ENCODE results near the gene GALK2. TPM values are rescaled to one million over a fixed set of nuclear protein-coding genes. Genes with fewer than 3 reads are reported as not detected.

Gene GALK2
- total and polyA plus RNA-seq, 2 of the 8 experiments (the other 6 are each of a cell fraction or from before 2014, with no cell fraction given) = 8.7 to 16.1 TPM

GRCh38 chr15:49320351-49320750, 150.3 kb downstream of the GALK2 start:
- Histone ChIP-seq H3K9ac (replicated peaks in 1 of 4; ENCODE audit: extremely low read depth in 1 of 4, low read depth in 3 of 4, low read length in 3 of 4) (no peak overlapping the region), H4K91ac (replicated peaks; ENCODE audit: insufficient read length, low read length) (no peak overlapping the region), H3K79me2 (ENCODE audit: control insufficient read depth in 1 of 2, insufficient read depth in 2 of 2, low read length in 2 of 2) (no peaks in the 10 kb centered on the region), H2BK20ac (ENCODE audit: low read length) (no peak overlapping the region), H4K20me1 (replicated peaks in 1 of 2; ENCODE audit: control insufficient read depth in 1 of 2, insufficient read depth in 2 of 2, low read length in 2 of 2) (no peaks in the 10 kb centered on the region), H3K36me3 (ENCODE audit: control insufficient read depth in 2 of 4, insufficient read depth in 4 of 4, low read length in 3 of 4) (peaks cover 0 to 3% (median 0%) of the 10 kb centered on the region in 4 experiments; a peak in 1 of 8 replicates), H4K8ac (ENCODE audit: extremely low read depth, insufficient read depth, low read length) (no peak overlapping the region), H3K14ac (ENCODE audit: insufficient read length) (no peak overlapping the region), H3K79me1 (ENCODE audit: low read depth, low read length) (no peaks in the 10 kb centered on the region), H2AK5ac (ENCODE audit: low read depth, low read length) (no peak overlapping the region), H3K23me2 (ENCODE audit: low read depth, low read length) (no peaks in the 10 kb centered on the region), H3K4me2 (ENCODE audit: insufficient read depth in 1 of 2, low read depth in 2 of 2, low read length in 2 of 2) (no peak overlapping the region), H3K4ac (replicated peaks; ENCODE audit: insufficient read length, low read depth, low read length) (no peak overlapping the region), H3K9me3 (ENCODE audit: insufficient read depth in 2 of 2, low read depth in 1 of 2, low read length in 1 of 2) (no peaks in the 10 kb centered on the region), H2BK12ac (ENCODE audit: low read depth, low read length) (no peak overlapping the region), H2BK120ac (replicated peaks; ENCODE audit: low read depth, low read length) (no peak overlapping the region), H3K18ac (ENCODE audit: extremely low read depth, low read length) (no peak overlapping the region), H3K4me3 (ENCODE audit: extremely low read depth in 1 of 4, insufficient read depth in 2 of 4, low read depth in 3 of 4, low read length in 4 of 4) (no peak overlapping the region), H3K23ac (ENCODE audit: insufficient read length) (no peak overlapping the region), H3K27ac (ENCODE audit: low read depth, low read length) (no peak overlapping the region), H3K56ac (replicated peaks; ENCODE audit: insufficient read length, low read depth, low read length) (no peak overlapping the region), H3K27me3 (replicated peaks in 1 of 4; ENCODE audit: control insufficient read depth in 3 of 4, extremely low read depth in 1 of 4, insufficient read depth in 3 of 4, low read length in 3 of 4) (no peaks in the 10 kb centered on the region), H4K5ac (ENCODE audit: insufficient read length, low read depth, low read length) (no peak overlapping the region), H3K4me1 (replicated peaks in 1 of 4; ENCODE audit: control insufficient read depth in 3 of 4, insufficient read depth in 4 of 4, low read length in 3 of 4) (peaks cover 0 to 16% (median 7%) of the 10 kb centered on the region in 4 experiments; a peak in 5 of 7 replicates), H2BK15ac (ENCODE audit: low read length) (no peak overlapping the region; the same call in 1 of the 2 replicates), H2BK5ac (ENCODE audit: low read depth, low read length) (no peak overlapping the region), H2AFZ (ENCODE audit: low read length) (no peak overlapping the region)
- FAIRE-seq = no peak
- no peak for TF ChIP-seq PHF8 (conservative IDR thresholded peaks at IDR 0.05; ENCODE audit: low read depth, low read length)
- TF ChIP-seq CTBP2 (IDR thresholded peaks at IDR 0.05; ENCODE audit: borderline replicate concordance, insufficient read depth, insufficient read length, low read length) = no peak
- no peak for TF ChIP-seq POLR2A (IDR thresholded peaks at IDR 0.05; ENCODE audit: control extremely low read depth in 1 of 2, low read depth in 2 of 2, low read length in 2 of 2)
- no peak for TF ChIP-seq MAX (IDR thresholded peaks at IDR 0.05)
- TF ChIP-seq SIRT6 (IDR thresholded peaks at IDR 0.05; ENCODE audit: low read length) = no peak
- TF ChIP-seq TAF7 (optimal IDR thresholded peaks at IDR 0.05; ENCODE audit: borderline replicate concordance, low read depth, low read length) = no peak
- TF ChIP-seq TEAD4 (IDR thresholded peaks at IDR 0.05; ENCODE audit: low read depth, low read length) = no peak
- TF ChIP-seq EP300 (IDR thresholded peaks at IDR 0.05; ENCODE audit: borderline replicate concordance in 1 of 2, low read depth in 2 of 2, low read length in 2 of 2) = no peak
- DNase-seq (ENCODE audit: low read depth in 1 of 2, low spot score in 2 of 2) = no peak
- CTCF ChIA-PET (ENCODE audit: partially characterized antibody) = interaction anchor here (1.5 kb wide), 1 partner anchor 84 kb away, joined by 4 read pairs; no protein-coding TSS in a partner anchor
- 95% methylated on average over 1 of the region's 1 CpG; no CpG with 5 or more reads in 1 of the 2 experiments for WGBS, 2 experiments (ENCODE audit: extremely low coverage in 1 of 2, insufficient coverage in 1 of 2, insufficient read length in 1 of 2, insufficient replicate concordance in 2 of 2, low coverage in 1 of 2, low lambda C conversion rate in 2 of 2, missing lambda C conversion rate in 1 of 2)
- POLR2A ChIA-PET (ENCODE audit: partially characterized antibody) = interaction anchor here (1.6 kb wide), 1 partner anchor 11 kb away, joined by 3 read pairs; no protein-coding TSS in a partner anchor

Measured in H1 (cell line).